HG03196 (cell line): ENCODE results near the gene KISS1.

Experiments
- ATAC-seq: cut with Tn5 transposase; IDR thresholded peaks from one replicate; pipeline ENCODE4 v1.9.1; 2021; ENCODE audit not compliant: unreplicated experiment

KISS1 gene

GRCh38 chr1:204218552-204218951 lies 22.3 kb upstream of the KISS1 start:
- no peak for ATAC-seq

DNA sequence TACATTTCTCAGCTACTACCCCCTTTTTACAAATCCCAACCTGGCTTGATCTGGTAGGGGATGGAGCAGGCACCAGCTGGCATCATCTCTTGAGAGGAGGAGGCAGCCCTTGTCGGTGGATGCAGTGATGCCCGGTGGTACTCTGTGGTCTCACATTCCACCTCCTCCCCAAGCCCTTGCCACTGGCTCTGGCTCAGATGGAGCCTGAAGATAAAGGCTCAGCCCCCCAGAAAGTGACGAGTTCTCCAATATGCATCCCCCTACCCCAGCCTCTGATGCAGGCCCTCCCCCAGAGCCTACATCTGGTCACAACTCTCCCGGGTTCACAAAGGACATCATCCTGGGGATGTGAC lies 21.3 kb upstream of the KISS1 start:
- ATAC-seq = no peak

- ATAC-seq = no peak
These were observed 20.8 kb upstream of the KISS1 start for GRCh38 chr1:204216880-204217647.

DNA sequence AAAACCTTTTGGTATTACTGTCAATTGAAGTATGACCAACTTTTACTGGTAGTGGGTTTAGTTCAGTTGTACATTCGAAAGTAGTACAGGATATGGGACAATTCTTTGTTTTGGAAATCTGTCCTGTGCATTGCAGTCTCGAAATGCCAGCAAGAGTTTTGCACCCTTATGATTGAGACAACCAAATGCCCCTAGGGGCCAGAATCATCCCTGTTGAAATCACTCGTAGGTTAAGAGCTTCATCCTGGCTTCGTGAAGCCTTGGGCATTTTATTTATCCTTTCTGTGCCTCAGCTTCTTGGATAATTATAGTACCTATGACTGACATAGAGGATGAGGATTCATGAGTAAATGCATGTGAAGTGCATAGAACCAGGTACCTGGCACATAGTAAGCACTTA lies 19.9 kb upstream of the KISS1 start:
- no peak for ATAC-seq

- peak; percentile 81 for ATAC-seq
These were observed 17.7 kb upstream of the KISS1 start, which contains the start of gene GOLT1A for GRCh38 chr1:204213668-204214662. TSS of gene GOLT1A (minus strand) at chr1:204213988. CDS start at chr1:204213906, 82 bp downstream.

DNA sequence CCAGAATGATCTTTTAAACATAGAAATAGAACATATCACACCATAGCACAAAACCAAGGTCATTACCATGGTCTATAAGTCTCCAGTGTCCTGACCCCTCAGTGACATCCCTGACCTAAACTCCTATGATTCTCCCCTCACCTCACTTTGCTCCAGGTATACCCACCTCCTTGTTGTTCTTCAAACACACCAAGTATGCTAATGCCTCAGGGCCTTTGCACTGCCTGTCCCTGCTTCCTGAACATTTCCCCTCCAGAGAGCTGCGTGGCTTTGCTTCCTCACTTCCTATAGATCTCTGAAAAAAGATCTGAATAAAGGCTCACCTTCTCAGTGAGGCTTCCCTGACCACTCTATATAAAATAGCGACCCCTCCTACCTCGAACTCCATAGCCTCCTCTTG lies 16.4 kb upstream of the KISS1 start:
- ATAC-seq = no peak

- no peak for ATAC-seq
These were observed 14.8 kb upstream of the KISS1 start for GRCh38 chr1:204211046-204211445.

DNA sequence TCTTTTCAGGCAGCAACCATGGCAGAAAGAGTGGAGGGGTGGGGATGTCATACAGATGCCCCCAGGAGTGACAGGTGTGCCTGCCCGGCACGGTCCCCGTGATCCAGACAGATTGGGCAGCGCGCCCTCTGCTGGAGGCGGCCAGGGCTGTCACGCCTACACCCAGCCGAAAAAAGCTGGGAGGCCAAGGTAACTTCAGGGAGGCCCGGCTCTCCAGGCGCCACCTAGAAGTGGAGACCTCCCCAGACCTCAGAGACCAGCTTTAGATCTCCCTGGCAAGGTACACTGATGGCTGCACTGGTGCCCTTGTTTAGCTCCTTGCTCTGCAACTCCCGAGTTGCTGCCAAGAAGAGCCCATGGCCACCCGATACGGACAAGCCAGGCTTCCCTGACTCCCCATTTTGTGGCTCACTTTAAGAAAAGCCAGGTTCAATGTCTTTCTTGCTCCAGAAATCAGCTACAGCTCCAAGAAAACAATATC lies 10.9 kb upstream of the KISS1 start:
- peak; percentile 79 for ATAC-seq

DNA sequence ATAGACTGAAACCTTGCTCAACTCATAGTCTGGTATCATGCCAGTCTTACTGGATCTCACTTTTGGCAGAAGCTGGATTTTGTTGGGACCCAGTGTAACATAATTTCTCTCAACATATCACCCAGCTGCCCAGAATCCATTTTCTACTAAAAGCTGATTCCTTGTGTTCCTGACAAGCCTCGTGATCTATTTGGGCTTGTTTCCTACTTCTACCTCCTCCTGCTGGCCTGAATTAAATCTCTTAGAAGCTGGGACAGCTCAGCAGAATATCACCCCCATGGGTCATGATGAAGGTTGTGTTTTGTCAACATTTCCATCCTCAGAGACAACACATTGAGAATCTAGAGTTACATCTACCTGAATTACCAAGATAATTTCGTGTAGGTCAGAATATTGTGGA lies 9.8 kb upstream of the KISS1 start:
- no peak for ATAC-seq

DNA sequence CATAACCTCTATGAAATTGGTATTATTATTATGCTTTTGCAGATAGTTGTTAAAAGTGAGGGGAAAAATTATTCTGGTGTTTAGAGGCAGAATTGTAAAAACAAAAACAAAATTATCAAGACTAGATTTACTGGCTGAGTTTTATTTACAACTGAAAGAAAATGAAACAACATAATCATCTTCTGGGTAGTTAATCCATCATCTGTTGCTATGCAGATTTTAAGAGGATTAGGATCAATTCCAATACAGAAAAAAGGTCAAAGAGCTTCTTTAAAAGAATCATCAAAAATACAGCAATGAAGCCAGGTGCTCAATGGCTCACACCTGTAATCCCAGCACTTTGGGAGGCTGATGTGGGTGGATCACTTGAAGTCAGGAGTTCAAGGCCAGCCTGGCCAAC lies 9.2 kb upstream of the KISS1 start:
- ATAC-seq = no peak

GRCh38 chr1:204204944-204205343 lies 8.7 kb upstream of the KISS1 start:
- no peak for ATAC-seq

DNA sequence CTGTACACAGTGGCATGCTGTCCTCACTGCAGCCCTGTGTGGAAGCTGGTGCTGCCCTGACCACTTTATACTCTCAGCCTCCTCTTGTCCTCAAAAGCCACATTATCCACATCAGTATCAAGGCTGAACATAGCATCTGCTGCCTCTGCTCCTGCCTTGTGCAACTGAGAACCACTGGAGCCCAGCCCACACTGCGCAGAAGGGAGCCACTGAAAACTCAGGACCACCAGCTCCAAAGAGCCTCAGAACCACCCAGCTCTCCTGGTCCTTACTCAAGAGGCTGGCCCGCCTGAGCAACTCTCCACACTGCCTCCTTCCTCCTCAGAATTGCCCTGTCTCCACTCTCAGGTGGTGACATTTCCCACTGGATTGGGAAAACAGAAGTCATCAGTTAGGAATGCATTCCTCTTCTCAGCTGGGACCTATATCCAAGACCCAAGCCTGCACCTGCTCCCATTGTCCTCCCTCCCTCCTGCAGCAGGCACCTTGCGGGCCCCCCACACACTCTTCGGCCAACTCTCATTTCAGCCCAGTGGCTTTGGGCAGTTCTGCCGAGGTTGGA lies 7.0 kb upstream of the KISS1 start:
- ATAC-seq = no peak

GRCh38 chr1:204202481-204202880 lies 6.2 kb upstream of the KISS1 start:
- no peak for ATAC-seq

- ATAC-seq = no peak
These were observed 5.2 kb upstream of the KISS1 start for GRCh38 chr1:204201348-204202040.

GRCh38 chr1:204199579-204199978 lies 3.3 kb upstream of the KISS1 start:
- no peak for ATAC-seq

DNA sequence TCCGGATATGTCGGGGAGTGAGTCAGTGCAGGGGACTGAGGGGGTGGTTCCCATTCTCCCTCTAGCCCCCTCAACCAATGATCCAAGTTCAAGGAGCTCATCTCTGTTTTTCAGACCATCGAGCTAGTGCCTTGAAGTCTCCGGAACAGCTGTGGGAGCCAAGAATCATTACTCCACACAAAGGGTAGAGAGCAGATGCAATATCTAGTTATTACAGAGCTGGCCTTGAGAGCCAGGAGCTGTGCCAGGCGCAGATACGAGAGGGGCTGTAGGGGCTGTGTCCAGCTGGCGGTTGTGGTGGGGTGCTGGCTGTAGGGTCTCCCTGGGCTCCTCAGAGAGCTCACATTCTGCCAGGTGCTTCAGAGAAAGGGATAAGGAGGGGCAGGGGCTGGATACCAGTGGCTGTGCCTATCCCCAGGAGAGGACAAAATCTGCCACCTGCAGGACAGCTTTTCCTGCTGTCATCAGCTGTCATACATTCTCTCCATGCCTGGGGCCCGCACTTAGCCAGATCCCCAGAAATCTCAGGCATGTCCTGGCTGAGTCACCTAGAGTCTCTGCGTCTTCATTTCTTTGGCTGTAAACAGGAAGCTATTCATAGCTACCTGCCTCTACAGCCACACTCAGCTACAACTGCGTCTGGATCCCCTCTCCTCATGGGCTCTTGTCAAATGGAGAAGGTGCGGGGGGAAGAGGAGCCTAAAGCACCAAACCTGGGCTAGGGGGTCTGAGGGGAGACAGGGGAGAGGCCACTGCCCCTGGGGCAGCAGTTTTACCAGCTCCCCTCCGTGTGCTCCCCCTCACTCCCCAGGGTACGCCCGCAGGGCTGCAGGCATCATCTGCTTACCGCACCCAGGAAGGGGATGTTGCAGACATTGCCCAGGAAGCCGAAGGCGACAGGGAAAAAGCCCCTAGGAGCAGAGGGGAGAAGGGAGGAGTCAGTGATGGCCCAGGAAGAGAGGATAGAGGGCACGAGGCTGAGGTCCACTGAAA lies 2.4 kb upstream of the KISS1 start:
- ATAC-seq = no peak

- no peak for ATAC-seq
These were observed 777 bp upstream of the KISS1 start for GRCh38 chr1:204197068-204197467.

GRCh38 chr1:204194771-204195170 lies 1.5 kb downstream of the KISS1 start:
- ATAC-seq = no peak

- no peak for ATAC-seq
These were observed 2.2 kb downstream of the KISS1 start for GRCh38 chr1:204194080-204194479.
